A673 (cell line): ENCODE results near the gene RNF220.

ENCODE experiments used
- EZH2 ChIP-seq: fragments of 200-600 bp; sonication (generic); IDR thresholded peaks from 2 replicates; pipeline ENCODE4 v1.6.1; 2017; ENCODE audit warnings: borderline replicate concordance, low read depth, mild to moderate bottlenecking, mixed read lengths, antibody characterized with exemption, low read length; ENCODE audit not compliant: poor library complexity, severe bottlenecking
- TF ChIP-seq, protein P1 (sequence below): fragments of 300-800, 200-600 bp; sonication (generic); conservative IDR thresholded peaks from 2 replicates; pipeline ENCODE4 v1.5.1; 2017; ENCODE audit warnings: low read depth, mild to moderate bottlenecking, antibody characterized with exemption, low read length, moderate library complexity, mixed read lengths

GRCh38 chr1:44421446-44421884 lies 16.4 kb downstream of the RNF220 start:
- TF ChIP-seq, protein P1, sequence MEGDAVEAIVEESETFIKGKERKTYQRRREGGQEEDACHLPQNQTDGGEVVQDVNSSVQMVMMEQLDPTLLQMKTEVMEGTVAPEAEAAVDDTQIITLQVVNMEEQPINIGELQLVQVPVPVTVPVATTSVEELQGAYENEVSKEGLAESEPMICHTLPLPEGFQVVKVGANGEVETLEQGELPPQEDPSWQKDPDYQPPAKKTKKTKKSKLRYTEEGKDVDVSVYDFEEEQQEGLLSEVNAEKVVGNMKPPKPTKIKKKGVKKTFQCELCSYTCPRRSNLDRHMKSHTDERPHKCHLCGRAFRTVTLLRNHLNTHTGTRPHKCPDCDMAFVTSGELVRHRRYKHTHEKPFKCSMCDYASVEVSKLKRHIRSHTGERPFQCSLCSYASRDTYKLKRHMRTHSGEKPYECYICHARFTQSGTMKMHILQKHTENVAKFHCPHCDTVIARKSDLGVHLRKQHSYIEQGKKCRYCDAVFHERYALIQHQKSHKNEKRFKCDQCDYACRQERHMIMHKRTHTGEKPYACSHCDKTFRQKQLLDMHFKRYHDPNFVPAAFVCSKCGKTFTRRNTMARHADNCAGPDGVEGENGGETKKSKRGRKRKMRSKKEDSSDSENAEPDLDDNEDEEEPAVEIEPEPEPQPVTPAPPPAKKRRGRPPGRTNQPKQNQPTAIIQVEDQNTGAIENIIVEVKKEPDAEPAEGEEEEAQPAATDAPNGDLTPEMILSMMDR, result no peak
- no peak for TF ChIP-seq EZH2
